ENCODE measurements around the gene CFAP119.

CFAP119 gene

DNA sequence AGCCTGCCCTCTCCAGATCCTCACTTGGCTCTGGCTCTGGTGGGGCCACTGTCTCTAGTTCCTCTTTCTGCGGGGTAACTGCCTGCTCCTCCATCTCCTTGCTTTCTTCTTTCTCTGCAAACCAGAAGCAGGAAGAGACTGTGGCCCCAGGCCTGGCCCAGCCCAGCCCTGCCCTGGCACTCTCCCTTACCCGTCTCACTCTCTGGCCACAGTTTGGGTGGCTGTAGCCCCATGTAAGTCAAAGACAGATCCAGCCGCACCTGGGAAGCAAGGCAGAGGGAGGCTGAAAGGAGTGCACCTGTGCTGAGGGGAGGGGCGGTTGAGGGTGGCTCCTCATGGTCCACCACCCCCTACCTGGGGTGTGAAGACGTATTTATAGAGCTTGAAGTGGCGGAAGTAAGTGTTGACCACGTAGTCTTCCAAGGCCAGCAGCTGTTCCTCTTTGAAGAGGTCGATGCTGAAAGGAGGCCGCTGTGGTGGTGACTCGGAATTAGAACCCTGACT, 2.8 kb downstream of the CFAP119 start:
- Histone ChIP-seq H3K4me2 (ENCODE audit: low read length) (no peak overlapping the region), H3K4me1 (peaks cover 12% of the 10 kb centered on the region), H2AFZ (no peak overlapping the region), H3K36me3 (ENCODE audit: control insufficient read depth, insufficient read depth, low read length) (no peaks in the 10 kb centered on the region), H3K27me3 (ENCODE audit: control insufficient read depth, insufficient read depth, low read length) (no peaks in the 10 kb centered on the region), H3K4me3 (ENCODE audit: low read depth, low read length) (no peak overlapping the region), H3K79me2 (peaks cover 12% of the 10 kb centered on the region), H3K9me3 (ENCODE audit: control insufficient read depth, low read length) (no peaks in the 10 kb centered on the region), H3K27ac (peak overlapping the region; percentile 13), H3K9ac (no peak overlapping the region)
- TF ChIP-seq, protein P1, sequence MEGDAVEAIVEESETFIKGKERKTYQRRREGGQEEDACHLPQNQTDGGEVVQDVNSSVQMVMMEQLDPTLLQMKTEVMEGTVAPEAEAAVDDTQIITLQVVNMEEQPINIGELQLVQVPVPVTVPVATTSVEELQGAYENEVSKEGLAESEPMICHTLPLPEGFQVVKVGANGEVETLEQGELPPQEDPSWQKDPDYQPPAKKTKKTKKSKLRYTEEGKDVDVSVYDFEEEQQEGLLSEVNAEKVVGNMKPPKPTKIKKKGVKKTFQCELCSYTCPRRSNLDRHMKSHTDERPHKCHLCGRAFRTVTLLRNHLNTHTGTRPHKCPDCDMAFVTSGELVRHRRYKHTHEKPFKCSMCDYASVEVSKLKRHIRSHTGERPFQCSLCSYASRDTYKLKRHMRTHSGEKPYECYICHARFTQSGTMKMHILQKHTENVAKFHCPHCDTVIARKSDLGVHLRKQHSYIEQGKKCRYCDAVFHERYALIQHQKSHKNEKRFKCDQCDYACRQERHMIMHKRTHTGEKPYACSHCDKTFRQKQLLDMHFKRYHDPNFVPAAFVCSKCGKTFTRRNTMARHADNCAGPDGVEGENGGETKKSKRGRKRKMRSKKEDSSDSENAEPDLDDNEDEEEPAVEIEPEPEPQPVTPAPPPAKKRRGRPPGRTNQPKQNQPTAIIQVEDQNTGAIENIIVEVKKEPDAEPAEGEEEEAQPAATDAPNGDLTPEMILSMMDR (IDR thresholded peaks at IDR 0.05) = no peak

DNA sequence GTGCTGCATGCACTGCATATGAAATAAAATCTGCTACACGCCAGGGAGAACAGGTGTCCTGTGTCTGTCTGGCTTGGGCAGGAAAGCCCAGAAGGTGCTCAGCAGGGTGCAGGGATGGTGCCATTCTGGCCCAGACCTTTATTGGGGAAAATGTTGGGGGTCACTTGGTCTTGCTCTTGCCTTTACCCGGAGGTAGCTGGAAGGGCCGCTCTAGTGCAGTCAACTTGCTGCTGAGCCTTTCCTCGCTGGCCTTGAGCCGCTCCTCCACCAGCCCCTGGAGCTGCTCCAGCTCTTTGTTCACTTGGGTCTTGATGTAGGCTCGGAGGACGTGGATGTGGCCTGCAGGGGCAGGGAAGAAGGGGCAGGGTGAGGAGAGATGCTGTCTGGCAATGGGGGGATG, 4.5 kb downstream of the CFAP119 start:
- Histone ChIP-seq H3K4me2 (ENCODE audit: low read length) (no peak overlapping the region), H3K27me3 (ENCODE audit: control insufficient read depth, insufficient read depth, low read length) (no peaks in the 10 kb centered on the region), H3K9ac (no peak overlapping the region), H3K79me2 (peaks cover 3% of the 10 kb centered on the region), H3K9me3 (ENCODE audit: control insufficient read depth, low read length) (no peaks in the 10 kb centered on the region), H3K4me3 (ENCODE audit: low read depth, low read length) (no peak overlapping the region), H3K4me1 (peaks cover 3% of the 10 kb centered on the region), H3K27ac (no peak overlapping the region), H2AFZ (no peak overlapping the region), H3K36me3 (ENCODE audit: control insufficient read depth, insufficient read depth, low read length) (no peaks in the 10 kb centered on the region)
- TF ChIP-seq, protein P1 (IDR thresholded peaks at IDR 0.05) = no peak

DNA sequence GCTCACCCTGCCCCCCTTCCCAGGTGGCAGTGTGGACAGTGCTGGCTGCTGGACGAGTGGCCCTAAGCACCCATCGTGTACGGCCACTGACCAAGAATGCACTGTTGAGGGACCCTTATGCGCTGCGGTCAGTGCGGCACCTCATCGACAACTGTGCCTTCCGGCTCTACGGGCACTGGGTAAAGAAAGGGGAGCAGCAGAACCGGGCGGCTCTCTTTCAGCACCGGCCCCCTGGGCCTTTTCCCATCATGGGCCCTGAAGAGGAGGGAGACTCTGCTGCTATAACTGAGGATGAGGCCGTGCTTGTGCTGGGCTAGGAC, 5.1 kb downstream of the CFAP119 start:
- Histone ChIP-seq H3K27me3 (ENCODE audit: control insufficient read depth, insufficient read depth, low read length) (no peaks in the 10 kb centered on the region), H3K36me3 (ENCODE audit: control insufficient read depth, insufficient read depth, low read length) (no peaks in the 10 kb centered on the region), H3K4me2 (ENCODE audit: low read length) (no peak overlapping the region), H3K4me3 (ENCODE audit: low read depth, low read length) (no peak overlapping the region), H3K4me1 (peaks cover 3% of the 10 kb centered on the region), H3K79me2 (peaks cover 3% of the 10 kb centered on the region), H2AFZ (no peak overlapping the region), H3K27ac (no peak overlapping the region), H3K9me3 (ENCODE audit: control insufficient read depth, low read length) (no peaks in the 10 kb centered on the region), H3K9ac (no peak overlapping the region)
- TF ChIP-seq, protein P1 (IDR thresholded peaks at IDR 0.05) = no peak

DNA sequence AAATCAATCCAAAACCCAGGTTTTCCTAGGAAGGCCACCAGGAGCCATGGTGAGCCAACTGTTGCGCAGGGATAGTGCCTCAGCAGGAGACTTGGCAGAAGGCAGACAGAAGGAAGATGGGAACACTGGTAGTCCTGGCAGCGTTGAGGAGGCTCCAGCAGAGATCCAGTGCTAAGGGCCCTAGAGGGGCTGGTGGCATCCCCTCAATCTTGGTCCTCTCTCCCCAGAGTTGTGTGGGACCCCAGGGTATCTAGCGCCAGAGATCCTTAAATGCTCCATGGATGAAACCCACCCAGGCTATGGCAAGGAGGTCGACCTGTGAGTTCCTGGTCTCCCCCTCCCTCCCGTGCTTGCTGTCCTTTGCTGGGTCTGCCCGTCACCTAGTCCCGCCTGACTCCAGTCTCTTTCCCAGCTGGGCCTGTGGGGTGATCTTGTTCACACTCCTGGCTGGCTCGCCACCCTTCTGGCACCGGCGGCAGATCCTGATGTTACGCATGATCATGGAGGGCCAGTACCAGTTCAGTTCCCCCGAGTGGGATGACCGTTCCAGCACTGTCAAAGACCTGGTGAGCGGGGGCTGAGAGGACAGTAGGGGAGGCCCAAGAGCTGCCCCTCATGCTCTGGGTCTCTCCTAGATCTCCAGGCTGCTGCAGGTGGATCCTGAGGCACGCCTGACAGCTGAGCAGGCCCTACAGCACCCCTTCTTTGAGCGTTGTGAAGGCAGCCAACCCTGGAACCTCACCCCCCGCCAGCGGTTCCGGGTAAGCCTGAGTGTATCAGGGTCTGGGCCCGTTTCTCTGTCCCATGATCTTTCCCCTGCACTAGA, 5.7 kb downstream of the CFAP119 start:
- H3K79me2 ChIP-seq = peaks cover 3% of the 10 kb centered on the region
- no peaks in the 10 kb centered on the region for H3K27me3 ChIP-seq (ENCODE audit: control insufficient read depth, insufficient read depth, low read length)
- peaks cover 3% of the 10 kb centered on the region for H3K4me1 ChIP-seq
- H3K4me3 ChIP-seq (ENCODE audit: low read depth, low read length) = no peak overlapping the region
- no peak overlapping the region for H3K27ac ChIP-seq
- TF ChIP-seq, protein P1 (IDR thresholded peaks at IDR 0.05) = no peak
- H3K36me3 ChIP-seq (ENCODE audit: control insufficient read depth, insufficient read depth, low read length) = no peaks in the 10 kb centered on the region
- no peak overlapping the region for H3K9ac ChIP-seq
- H2AFZ ChIP-seq = no peak overlapping the region
- no peak overlapping the region for H3K4me2 ChIP-seq (ENCODE audit: low read length)
- no peaks in the 10 kb centered on the region for H3K9me3 ChIP-seq (ENCODE audit: control insufficient read depth, low read length)

DNA sequence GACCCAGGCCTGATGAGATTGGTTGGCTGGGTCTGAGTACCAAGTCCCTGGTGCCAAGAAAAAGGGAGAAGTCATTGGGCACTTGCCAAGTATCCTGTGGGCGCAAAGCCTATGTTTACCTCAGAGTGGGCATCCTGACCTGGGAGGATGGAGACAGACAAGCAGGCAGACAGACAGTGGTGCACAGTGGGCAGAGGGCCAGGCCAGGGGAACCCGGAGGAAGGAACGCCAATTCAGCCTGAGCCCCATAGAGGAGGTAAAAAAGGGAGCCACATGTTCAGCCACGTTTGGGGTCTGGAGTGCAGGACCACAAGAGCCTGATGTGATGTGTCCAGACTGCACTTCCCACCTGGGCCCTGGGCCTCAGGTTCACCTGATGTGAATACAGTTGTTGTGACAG, 8.3 kb downstream of the CFAP119 start:
- H3K79me2 ChIP-seq = peaks cover 3% of the 10 kb centered on the region
- H3K9ac ChIP-seq = no peak overlapping the region
- no peaks in the 10 kb centered on the region for H3K27me3 ChIP-seq (ENCODE audit: control insufficient read depth, insufficient read depth, low read length)
- TF ChIP-seq, protein P1 (IDR thresholded peaks at IDR 0.05) = no peak
- H2AFZ ChIP-seq = no peak overlapping the region
- H3K36me3 ChIP-seq (ENCODE audit: control insufficient read depth, insufficient read depth, low read length) = no peaks in the 10 kb centered on the region
- H3K27ac ChIP-seq = no peak overlapping the region
- H3K4me1 ChIP-seq = no peaks in the 10 kb centered on the region
- H3K9me3 ChIP-seq (ENCODE audit: control insufficient read depth, low read length) = no peaks in the 10 kb centered on the region
- H3K4me2 ChIP-seq (ENCODE audit: low read length) = no peak overlapping the region
- H3K4me3 ChIP-seq (ENCODE audit: low read depth, low read length) = no peak overlapping the region
